ENCODE data around the gene MALT1.
"Not testable (repeated sequence)": the region's sequence is repeated elsewhere in the genome, so short reads cannot be mapped to it uniquely, and the experiment has no call there.

Gene MALT1

DNA sequence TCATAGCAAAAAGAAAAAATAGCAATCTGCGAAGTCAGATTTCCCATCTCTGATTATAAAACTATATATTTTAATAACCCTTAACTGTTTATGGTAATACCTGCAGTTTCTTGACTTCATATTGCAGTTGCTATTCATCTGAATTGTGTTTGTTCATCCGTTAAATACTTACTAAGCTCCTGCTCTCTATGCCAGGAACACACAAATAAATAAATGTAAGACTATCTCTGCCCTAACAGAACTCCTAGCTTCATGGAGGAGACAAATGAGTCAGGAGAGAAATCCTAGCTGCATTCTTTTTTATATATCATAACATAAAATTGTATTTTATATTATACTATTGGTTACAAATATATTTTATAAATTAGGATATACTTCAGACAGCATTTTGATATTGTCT lies 61.2 kb downstream of the MALT1 start:
- ATAC-seq (replicated peaks; ENCODE audit: extremely low read depth, poor library complexity, severe bottlenecking) (no peak), DNase-seq (ENCODE audit: low spot score in 2 of 2) (no peak)
- no peaks in the 10 kb centered on the region for H3K9me3 Mint-ChIP-seq
- no peak overlapping the region for H3K4me3 Mint-ChIP-seq
- H3K36me3 Mint-ChIP-seq (ENCODE audit: insufficient read depth) = peaks cover 36% of the 10 kb centered on the region
- H3K4me1 Mint-ChIP-seq = no peaks in the 10 kb centered on the region
- no peaks in the 10 kb centered on the region for H3K27me3 Mint-ChIP-seq
- H3K27ac Mint-ChIP-seq (ENCODE audit: low read depth) = no peak overlapping the region

- no peaks in the 10 kb centered on the region for H3K4me1 Mint-ChIP-seq
- H3K27me3 Mint-ChIP-seq = no peaks in the 10 kb centered on the region
- H3K9me3 Mint-ChIP-seq = no peaks in the 10 kb centered on the region
- H3K4me3 Mint-ChIP-seq = no peak overlapping the region
- ATAC-seq (replicated peaks; ENCODE audit: extremely low read depth, poor library complexity, severe bottlenecking) (no peak), DNase-seq (ENCODE audit: low spot score in 2 of 2) (no peak)
- H3K27ac Mint-ChIP-seq (ENCODE audit: low read depth) = no peak overlapping the region
- H3K36me3 Mint-ChIP-seq (ENCODE audit: insufficient read depth) = peaks cover 39% of the 10 kb centered on the region
Observed at GRCh38 chr18:58733866-58734265, 62.6 kb downstream of the MALT1 start.

DNA sequence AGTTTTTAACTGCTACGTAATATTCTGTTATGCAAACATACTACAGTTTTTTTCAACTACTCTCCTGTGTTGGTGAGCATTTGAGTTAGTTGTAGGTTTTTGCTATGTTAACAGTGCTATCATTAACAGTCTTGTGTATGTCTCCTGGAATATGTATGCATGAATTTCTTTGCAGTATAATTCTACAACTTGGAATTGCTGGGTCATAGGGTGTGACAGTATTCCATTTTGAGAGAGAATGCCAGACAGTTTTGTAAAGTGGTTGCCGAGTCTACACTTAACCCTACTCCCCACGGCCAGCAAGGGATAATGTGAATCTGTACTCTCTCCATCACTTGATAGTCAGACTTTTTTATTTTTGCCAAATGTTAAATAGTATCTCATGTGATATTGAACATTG lies 67.1 kb downstream of the MALT1 start:
- H3K36me3 Mint-ChIP-seq (ENCODE audit: insufficient read depth) = peaks cover 37% of the 10 kb centered on the region
- H3K9me3 Mint-ChIP-seq = no peaks in the 10 kb centered on the region
- DNase-seq (ENCODE audit: low spot score in 2 of 2) = no peak
- no peaks in the 10 kb centered on the region for H3K27me3 Mint-ChIP-seq
- no peak overlapping the region for H3K27ac Mint-ChIP-seq (ENCODE audit: low read depth)
- H3K4me1 Mint-ChIP-seq = no peaks in the 10 kb centered on the region
- no peak overlapping the region for H3K4me3 Mint-ChIP-seq
- ATAC-seq (replicated peaks; ENCODE audit: extremely low read depth, poor library complexity, severe bottlenecking) = no peak

GRCh38 chr18:58745914-58746313 lies 74.6 kb downstream of the MALT1 start:
- Mint-ChIP-seq H3K4me3 (no peak overlapping the region), H3K27ac (ENCODE audit: low read depth) (no peak overlapping the region), H3K27me3 (no peaks in the 10 kb centered on the region), H3K36me3 (ENCODE audit: insufficient read depth) (peaks cover 44% of the 10 kb centered on the region), H3K9me3 (peaks cover 5% of the 10 kb centered on the region), H3K4me1 (no peaks in the 10 kb centered on the region)
- ATAC-seq (replicated peaks; ENCODE audit: extremely low read depth, poor library complexity, severe bottlenecking) (no peak), DNase-seq (ENCODE audit: low spot score in 2 of 2) (no peak)

DNA sequence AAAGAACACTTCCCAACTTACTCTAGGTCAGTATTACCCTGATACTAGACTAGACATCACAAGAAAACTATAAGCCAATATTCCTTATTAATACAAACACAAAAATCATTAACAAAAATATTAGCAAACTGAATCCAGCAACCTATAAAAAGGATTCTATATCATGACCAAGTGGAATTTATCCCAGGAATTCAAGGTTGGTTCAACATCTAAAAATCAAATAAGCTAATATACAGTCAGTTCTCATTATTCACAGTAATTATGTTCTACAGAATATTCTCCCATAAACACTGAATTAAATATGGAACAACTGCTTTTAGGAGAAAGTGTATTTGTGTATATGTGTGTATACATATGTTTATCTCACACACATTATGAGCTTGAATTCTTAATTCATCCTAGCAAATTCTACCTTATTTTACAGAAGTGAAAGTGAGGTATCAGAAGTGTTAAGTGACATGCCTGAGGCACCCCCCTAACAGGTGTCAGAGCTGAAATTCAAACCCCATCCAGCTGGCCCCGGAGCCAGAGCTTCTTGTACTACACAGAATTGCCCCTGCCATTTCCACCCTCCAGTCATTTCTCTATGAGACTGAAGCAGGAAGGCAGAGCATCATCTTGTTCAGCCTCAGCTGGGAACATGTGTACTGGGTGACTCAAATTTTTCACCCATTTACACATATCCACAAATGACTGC lies 77.8 kb downstream of the MALT1 start:
- Mint-ChIP-seq H3K4me3 (no peak overlapping the region), H3K27me3 (no peaks in the 10 kb centered on the region), H3K4me1 (no peaks in the 10 kb centered on the region), H3K9me3 (peaks cover 5% of the 10 kb centered on the region), H3K36me3 (ENCODE audit: insufficient read depth) (peaks cover 39% of the 10 kb centered on the region), H3K27ac (ENCODE audit: low read depth) (no peak overlapping the region)
- ATAC-seq (replicated peaks; ENCODE audit: extremely low read depth, poor library complexity, severe bottlenecking) (no peak), DNase-seq (ENCODE audit: low spot score in 2 of 2) (no peak)

GRCh38 chr18:58753976-58754375 lies 82.7 kb downstream of the MALT1 start:
- Mint-ChIP-seq H3K27ac (ENCODE audit: low read depth) (no peak overlapping the region), H3K27me3 (no peaks in the 10 kb centered on the region), H3K4me1 (peaks cover 6% of the 10 kb centered on the region), H3K36me3 (ENCODE audit: insufficient read depth) (peaks cover 3% of the 10 kb centered on the region), H3K4me3 (no peak overlapping the region), H3K9me3 (no peaks in the 10 kb centered on the region)
- ATAC-seq (replicated peaks; ENCODE audit: extremely low read depth, poor library complexity, severe bottlenecking) (no peak), DNase-seq (ENCODE audit: low spot score in 2 of 2) (no peak)

DNA sequence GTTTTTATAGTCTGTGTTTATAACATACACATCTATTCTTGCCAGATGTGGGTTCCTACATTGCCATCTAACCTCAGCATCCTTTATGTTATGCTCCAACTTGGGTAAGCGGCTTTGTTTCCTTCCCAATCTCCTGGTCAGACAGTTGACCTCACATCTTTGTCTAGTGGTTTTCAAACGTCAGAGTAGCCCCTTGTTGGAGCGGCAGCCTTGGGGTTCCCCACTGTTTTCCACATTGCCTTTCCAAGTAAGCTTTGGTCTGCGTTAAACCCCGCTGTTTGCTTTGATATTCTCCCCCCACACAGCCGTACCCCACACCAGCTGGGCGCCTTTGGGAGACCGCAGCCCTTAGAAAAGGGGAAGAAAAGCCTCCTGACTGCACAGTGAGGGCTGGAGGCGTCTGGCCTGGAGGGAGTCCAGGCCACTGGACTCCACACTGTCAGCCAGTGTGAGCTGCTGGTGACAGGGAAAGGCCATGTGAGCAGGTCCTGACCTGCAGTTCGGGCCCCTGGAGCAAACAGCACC lies 83.3 kb downstream of the MALT1 start:
- Mint-ChIP-seq H3K9me3 (no peaks in the 10 kb centered on the region), H3K27me3 (no peaks in the 10 kb centered on the region), H3K27ac (ENCODE audit: low read depth) (no peak overlapping the region), H3K36me3 (ENCODE audit: insufficient read depth) (peaks cover 3% of the 10 kb centered on the region), H3K4me3 (no peak overlapping the region), H3K4me1 (peaks cover 6% of the 10 kb centered on the region)
- peak; percentile 24 for ATAC-seq (replicated peaks; ENCODE audit: extremely low read depth, poor library complexity, severe bottlenecking)
- DNase-seq (ENCODE audit: low spot score in 2 of 2) = no peak

- Mint-ChIP-seq H3K9me3 (no peaks in the 10 kb centered on the region), H3K4me1 (peaks cover 6% of the 10 kb centered on the region), H3K27ac (ENCODE audit: low read depth) (no peak overlapping the region), H3K4me3 (no peak overlapping the region), H3K36me3 (ENCODE audit: insufficient read depth) (no peaks in the 10 kb centered on the region), H3K27me3 (no peaks in the 10 kb centered on the region)
- DNase-seq (ENCODE audit: low spot score in 2 of 2) (no peak), ATAC-seq (replicated peaks; ENCODE audit: extremely low read depth, poor library complexity, severe bottlenecking) (no peak)
Observed at GRCh38 chr18:58755304-58756010, 84.2 kb downstream of the MALT1 start.

DNA sequence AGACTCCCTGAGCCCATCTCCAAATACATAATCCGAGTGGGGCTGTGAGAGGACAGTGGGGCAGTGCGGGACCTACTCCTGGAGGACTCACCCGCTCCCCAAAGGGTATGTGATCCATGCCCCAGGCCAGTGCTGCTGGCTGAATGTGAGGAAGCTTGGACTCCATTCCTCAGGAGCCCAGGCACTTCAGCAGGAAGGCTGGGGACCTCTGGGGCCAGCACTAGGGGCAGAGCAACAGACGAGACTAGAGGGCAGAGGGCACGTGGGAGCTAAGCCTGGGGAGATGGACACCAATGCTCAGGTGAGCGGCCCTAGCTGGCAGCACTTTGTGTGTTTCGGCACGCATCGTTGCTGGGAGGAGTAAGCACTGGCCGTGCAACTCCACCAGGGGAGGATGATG lies 84.9 kb downstream of the MALT1 start:
- no peak for ATAC-seq (replicated peaks; ENCODE audit: extremely low read depth, poor library complexity, severe bottlenecking)
- H3K9me3 Mint-ChIP-seq = no peaks in the 10 kb centered on the region
- H3K4me3 Mint-ChIP-seq = no peak overlapping the region
- DNase-seq (ENCODE audit: low spot score in 2 of 2) = no peak
- H3K36me3 Mint-ChIP-seq (ENCODE audit: insufficient read depth) = no peaks in the 10 kb centered on the region
- no peak overlapping the region for H3K27ac Mint-ChIP-seq (ENCODE audit: low read depth)
- H3K4me1 Mint-ChIP-seq = peaks cover 7% of the 10 kb centered on the region
- no peaks in the 10 kb centered on the region for H3K27me3 Mint-ChIP-seq

DNA sequence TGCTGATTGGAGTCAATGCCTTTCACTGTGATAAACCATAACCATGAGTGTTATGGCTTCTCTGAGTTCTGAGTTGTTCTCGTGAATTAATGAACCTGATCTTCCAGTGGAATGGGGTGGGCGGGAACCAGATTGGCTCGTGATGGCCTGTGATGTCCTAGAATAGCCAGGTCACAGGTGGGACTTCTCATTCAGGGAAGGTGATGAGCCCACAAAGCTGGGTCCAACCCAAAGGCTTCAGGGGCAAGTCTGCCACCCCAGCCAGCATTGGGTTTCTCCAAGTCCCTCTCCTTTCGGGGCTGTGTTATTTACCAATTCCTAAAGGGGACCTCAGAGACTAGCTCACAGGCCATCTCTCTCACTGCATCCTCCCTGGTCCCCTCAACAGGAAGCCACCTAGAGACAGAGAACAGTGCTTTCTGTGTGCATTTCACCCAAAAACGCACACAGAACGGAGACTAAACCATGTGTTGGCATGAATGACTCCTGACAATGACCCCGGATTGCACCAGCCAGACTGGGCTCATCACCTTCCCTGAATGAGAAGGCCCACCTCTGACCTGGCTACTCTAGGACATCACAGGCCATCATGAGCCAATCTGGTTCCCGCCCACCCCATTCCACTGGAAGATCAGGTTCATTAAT lies 85.5 kb downstream of the MALT1 start:
- peaks cover 13% of the 10 kb centered on the region for H3K4me1 Mint-ChIP-seq

DNA sequence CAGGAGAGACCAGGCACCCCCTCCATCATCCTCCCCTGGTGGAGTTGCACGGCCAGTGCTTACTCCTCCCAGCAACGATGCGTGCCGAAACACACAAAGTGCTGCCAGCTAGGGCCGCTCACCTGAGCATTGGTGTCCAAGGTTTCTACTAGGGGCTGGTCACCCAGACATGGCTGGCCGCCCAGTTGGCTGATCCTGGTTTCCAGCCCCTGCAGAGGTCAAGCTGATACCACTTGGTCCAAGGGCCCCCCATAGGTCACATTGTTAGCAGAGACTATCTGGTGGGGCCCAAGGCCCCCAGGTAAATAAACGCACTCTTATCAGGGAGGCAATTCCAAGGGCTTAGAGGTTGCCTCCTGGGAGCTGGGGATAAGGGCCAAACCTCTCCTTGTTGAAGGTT lies 86.1 kb downstream of the MALT1 start:
- not testable (repeated sequence) for ATAC-seq (replicated peaks; ENCODE audit: extremely low read depth, poor library complexity, severe bottlenecking); H3K27ac Mint-ChIP-seq (ENCODE audit: low read depth); H3K4me3 Mint-ChIP-seq; H3K36me3 Mint-ChIP-seq (ENCODE audit: insufficient read depth); DNase-seq (ENCODE audit: low spot score in 2 of 2); H3K9me3 Mint-ChIP-seq; H3K27me3 Mint-ChIP-seq
- H3K4me1 Mint-ChIP-seq = peaks cover 17% of the 10 kb centered on the region

More for the DNA sequence above, 85.5 kb downstream of the MALT1 start:
- no peak for ATAC-seq (replicated peaks; ENCODE audit: extremely low read depth, poor library complexity, severe bottlenecking)
- Mint-ChIP-seq H3K27ac (ENCODE audit: low read depth) (no peak overlapping the region), H3K27me3 (no peaks in the 10 kb centered on the region), H3K36me3 (ENCODE audit: insufficient read depth) (no peaks in the 10 kb centered on the region), H3K9me3 (no peaks in the 10 kb centered on the region), H3K4me3 (no peak overlapping the region)
- no peak for DNase-seq (ENCODE audit: low spot score in 2 of 2)

- Mint-ChIP-seq H3K36me3 (ENCODE audit: insufficient read depth) (no peaks in the 10 kb centered on the region), H3K4me3 (no peak overlapping the region), H3K4me1 (peaks cover 19% of the 10 kb centered on the region), H3K9me3 (no peaks in the 10 kb centered on the region), H3K27me3 (no peaks in the 10 kb centered on the region), H3K27ac (ENCODE audit: low read depth) (peak overlapping the region; percentile 30)
- ATAC-seq (replicated peaks; ENCODE audit: extremely low read depth, poor library complexity, severe bottlenecking) (no peak), DNase-seq (ENCODE audit: low spot score in 2 of 2) (no peak)
Observed at GRCh38 chr18:58758046-58758445, 86.8 kb downstream of the MALT1 start.

DNA sequence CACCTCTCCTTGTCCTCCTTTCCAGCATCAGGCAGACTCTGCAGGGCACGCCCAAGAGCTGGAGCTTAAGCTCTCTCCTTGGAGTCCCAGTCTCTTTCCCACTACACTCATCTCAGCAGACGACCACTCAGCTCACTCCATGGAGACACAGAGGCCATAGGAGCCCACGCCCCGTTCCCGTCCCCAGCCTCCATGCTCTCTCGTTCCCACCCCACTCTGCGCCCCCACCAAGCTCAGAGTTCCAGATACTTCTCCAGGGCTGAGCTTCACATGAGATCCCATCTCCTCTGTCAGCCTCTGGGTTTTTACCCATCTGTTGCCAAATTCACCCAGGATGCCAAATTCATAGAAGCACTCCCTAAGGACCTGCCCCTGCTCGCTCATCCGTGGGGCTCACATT lies 87.3 kb downstream of the MALT1 start:
- no peak for DNase-seq (ENCODE audit: low spot score in 2 of 2)
- Mint-ChIP-seq H3K4me3 (no peak overlapping the region), H3K9me3 (no peaks in the 10 kb centered on the region), H3K36me3 (ENCODE audit: insufficient read depth) (no peaks in the 10 kb centered on the region), H3K4me1 (peaks cover 21% of the 10 kb centered on the region), H3K27ac (ENCODE audit: low read depth) (peak overlapping the region; percentile 30), H3K27me3 (no peaks in the 10 kb centered on the region)
- ATAC-seq (replicated peaks; ENCODE audit: extremely low read depth, poor library complexity, severe bottlenecking) = no peak
